ENCODE data around the gene STXBP2.

STXBP2 gene

GRCh38 chr19:7629347-7630054 lies 7.4 kb upstream of the STXBP2 start, which contains the start of the genes PET100 and XAB2:
TSS of gene PET100 (plus strand) at chr19:7629793. CDS start at chr19:7629834, 41 bp downstream.
TSS of gene XAB2 (minus strand) at chr19:7629545. CDS start at chr19:7629527, 18 bp downstream.
- Mint-ChIP-seq H3K27ac (peak within 1 kb of the TSS; percentile 99), H3K27me3 (ENCODE audit: low read depth, poor library complexity) (no peaks in the 10 kb centered on the region), H3K4me1 (peaks cover 35% of the 10 kb centered on the region), H3K36me3 (ENCODE audit: low read depth) (peaks cover 6% of the 10 kb centered on the region), H3K9me3 (no peaks in the 10 kb centered on the region), H3K4me3 (peak within 1 kb of the TSS; percentile 99)
- TF ChIP-seq CTCF (IDR thresholded peaks at IDR 0.05): no peak
- DNase-seq: peak; percentile 89

GRCh38 chr19:7631577-7631976 lies 5.3 kb upstream of the STXBP2 start:
- TF ChIP-seq CTCF (IDR thresholded peaks at IDR 0.05): no peak
- peaks cover 17% of the 10 kb centered on the region for H3K27me3 Mint-ChIP-seq (ENCODE audit: low read depth, poor library complexity)
- H3K9me3 Mint-ChIP-seq: no peaks in the 10 kb centered on the region
- H3K27ac Mint-ChIP-seq: no peak overlapping the region
- no peak for DNase-seq
- peak overlapping the region; percentile 44 for H3K4me3 Mint-ChIP-seq
- H3K4me1 Mint-ChIP-seq: peaks cover 45% of the 10 kb centered on the region
- H3K36me3 Mint-ChIP-seq (ENCODE audit: low read depth): peaks cover 5% of the 10 kb centered on the region

GRCh38 chr19:7632340-7633203 lies 4.3 kb upstream of the STXBP2 start:
- Mint-ChIP-seq H3K4me1 (peaks cover 45% of the 10 kb centered on the region), H3K9me3 (no peaks in the 10 kb centered on the region), H3K27me3 (ENCODE audit: low read depth, poor library complexity) (peaks cover 23% of the 10 kb centered on the region), H3K4me3 (no peak overlapping the region), H3K36me3 (ENCODE audit: low read depth) (no peaks in the 10 kb centered on the region), H3K27ac (no peak overlapping the region)
- TF ChIP-seq CTCF (IDR thresholded peaks at IDR 0.05): no peak
- DNase-seq: no peak

- no peak within 1 kb of the TSS for H3K4me3 Mint-ChIP-seq
These were observed 3.2 kb upstream of the STXBP2 start, which contains the start of gene PCP2 for GRCh38 chr19:7633698-7634097. TSS of gene PCP2 (minus strand) at chr19:7633719. CDS start at chr19:7633457, 262 bp downstream.

GRCh38 chr19:7635670-7636069 lies 1.2 kb upstream of the STXBP2 start:
- H3K27ac Mint-ChIP-seq: no peak overlapping the region
- DNase-seq: no peak
- no peaks in the 10 kb centered on the region for H3K36me3 Mint-ChIP-seq (ENCODE audit: low read depth)
- peaks cover 32% of the 10 kb centered on the region for H3K27me3 Mint-ChIP-seq (ENCODE audit: low read depth, poor library complexity)
- peak overlapping the region; percentile 77 for H3K4me3 Mint-ChIP-seq
- H3K4me1 Mint-ChIP-seq: peaks cover 14% of the 10 kb centered on the region
- H3K9me3 Mint-ChIP-seq: no peaks in the 10 kb centered on the region
- no peak for TF ChIP-seq CTCF (IDR thresholded peaks at IDR 0.05)

More at GRCh38 chr19:7633698-7634097, 3.2 kb upstream of the STXBP2 start, which contains the start of gene PCP2:
- Mint-ChIP-seq H3K36me3 (ENCODE audit: low read depth) (no peaks in the 10 kb centered on the region), H3K27me3 (ENCODE audit: low read depth, poor library complexity) (peaks cover 26% of the 10 kb centered on the region), H3K4me1 (peaks cover 33% of the 10 kb centered on the region), H3K9me3 (no peaks in the 10 kb centered on the region), H3K27ac (no peak within 1 kb of the TSS)
- DNase-seq: no peak
- no peak for TF ChIP-seq CTCF (IDR thresholded peaks at IDR 0.05)
